LoVo (cell line): ENCODE data around the gene MPPE1.
"Not testable (repeated sequence)": the region's sequence is repeated elsewhere in the genome, so short reads cannot be mapped to it uniquely, and the experiment has no call there.

ENCODE experiments used
- DNase-seq: peaks from one replicate; pipeline ENCODE4 v3.0.0-alpha.2; 2016; ENCODE audit warnings: low spot score

MPPE1 gene

DNA sequence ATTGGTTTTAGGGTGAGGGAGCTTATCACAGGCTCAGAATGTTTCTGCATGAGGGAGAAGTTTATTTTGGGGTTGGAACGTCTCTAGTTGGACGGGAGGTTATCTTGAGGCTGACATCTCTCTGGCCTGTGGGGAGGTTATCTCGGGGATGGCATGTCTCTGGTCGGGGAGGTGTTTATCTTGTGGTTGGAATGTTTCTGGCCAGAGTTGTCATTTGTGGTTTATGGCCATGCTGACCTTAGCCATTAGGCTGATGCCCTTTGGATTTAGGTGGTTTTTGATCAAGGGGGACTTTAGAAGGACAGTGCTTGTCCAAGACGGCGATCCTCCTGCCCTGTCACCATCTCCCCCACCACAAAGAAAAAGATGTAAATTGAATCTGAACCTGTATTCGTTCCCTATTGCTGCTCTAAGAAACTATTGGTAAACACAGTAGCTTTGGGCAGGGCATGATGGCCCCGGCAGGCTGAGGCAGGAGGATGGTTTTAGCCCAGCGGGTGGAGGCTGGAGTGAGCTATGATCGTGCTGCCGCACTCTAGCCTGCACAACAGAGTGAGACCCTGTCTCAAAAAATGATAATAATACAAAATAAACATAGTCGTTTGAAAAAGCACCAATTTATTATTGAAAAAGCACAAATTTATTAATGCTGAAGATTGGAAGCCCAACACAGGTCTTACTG lies 17.8 kb upstream of the MPPE1 start:
- DNase-seq: no peak

GRCh38 chr18:11923450-11923849 lies 15.3 kb upstream of the MPPE1 start:
- no peak for DNase-seq

DNA sequence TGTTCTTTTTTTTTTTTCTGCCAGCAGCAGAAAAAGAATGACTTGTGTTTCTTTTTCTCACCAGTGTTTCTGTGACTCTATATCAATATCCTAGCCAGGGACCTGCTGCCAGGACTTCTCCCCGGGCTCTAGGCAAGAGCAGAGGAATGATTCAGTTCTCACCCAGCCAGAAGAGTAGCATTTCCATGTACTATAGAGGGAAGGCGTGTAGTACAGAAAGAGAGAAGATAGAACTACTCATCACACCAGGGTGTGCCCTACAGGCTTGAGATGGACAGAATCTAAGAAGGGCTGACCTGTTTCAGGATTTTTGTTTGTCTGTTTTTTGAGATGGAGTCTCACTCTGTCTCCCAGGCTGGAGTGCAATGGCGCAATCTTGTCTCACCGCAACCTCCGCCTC lies 11.4 kb upstream of the MPPE1 start:
- DNase-seq: not testable (repeated sequence)

- DNase-seq: not testable (repeated sequence)
Measured at GRCh38 chr18:11916880-11917279, 8.8 kb upstream of the MPPE1 start.

DNA sequence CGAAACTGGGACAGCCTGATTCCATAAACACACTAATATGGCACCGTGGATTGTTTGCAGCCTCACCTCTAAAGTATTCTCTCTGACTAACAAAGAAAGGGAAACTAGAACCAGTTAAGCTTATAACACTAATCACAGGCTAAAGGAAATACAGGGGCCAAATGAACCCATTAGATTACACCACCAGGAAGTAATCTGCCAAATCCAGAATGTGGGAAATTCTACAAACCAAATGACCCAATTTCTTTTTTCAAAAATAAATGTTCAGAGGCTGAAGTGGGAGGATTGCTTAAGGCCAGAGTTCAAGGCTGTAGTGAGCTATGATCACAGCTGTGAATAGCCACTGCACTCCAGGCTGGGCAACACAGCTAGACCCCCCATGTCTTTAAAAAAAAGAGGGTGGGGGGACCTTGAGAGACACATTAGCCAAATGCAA lies 1.5 kb upstream of the MPPE1 start:
- DNase-seq: peak; percentile 52

DNA sequence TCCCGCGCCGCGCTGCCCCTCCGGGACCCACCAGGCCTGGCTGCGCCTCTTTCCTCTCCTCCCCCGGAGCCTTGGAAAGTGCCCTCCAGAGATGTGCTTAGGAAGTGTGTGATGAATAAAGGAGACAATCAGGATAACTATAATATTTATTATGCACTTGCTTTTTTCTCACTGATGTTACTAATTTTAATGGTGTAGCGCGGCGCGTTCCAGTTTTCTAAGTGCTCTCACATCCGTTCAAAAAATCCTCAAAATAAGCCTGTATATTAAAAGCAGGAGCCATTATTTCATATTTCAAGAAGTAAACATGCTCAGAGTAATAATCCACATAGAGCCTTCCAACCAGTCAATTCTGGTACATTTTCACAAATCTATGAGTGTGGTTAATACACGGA lies 941 bp upstream of the MPPE1 start:
- peak; percentile 20 for DNase-seq

GRCh38 chr18:11906926-11907874 lies 917 bp downstream of the MPPE1 start:
- no peak for DNase-seq

- no peak for DNase-seq
Measured at GRCh38 chr18:11906176-11906575, 1.9 kb downstream of the MPPE1 start.

DNA sequence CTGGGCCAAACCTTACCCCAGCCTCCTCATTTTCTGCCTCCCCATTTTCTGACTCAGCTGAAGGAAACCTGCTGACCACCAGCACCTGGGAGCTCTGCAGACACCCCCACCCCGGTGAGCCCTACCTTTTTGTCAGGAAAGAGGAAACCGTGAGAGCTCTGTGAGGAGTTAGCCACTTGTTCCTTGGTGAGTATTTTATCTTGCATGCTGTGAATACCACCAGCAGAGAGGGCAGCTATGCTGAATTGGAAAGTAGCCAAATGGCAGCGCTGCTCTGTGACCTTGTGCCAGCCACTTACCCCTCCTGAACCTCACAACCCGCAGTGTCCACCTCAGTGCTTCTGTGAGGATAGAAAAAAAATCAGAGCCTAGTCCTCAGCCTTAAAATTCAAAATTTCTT lies 2.5 kb downstream of the MPPE1 start:
- no peak for DNase-seq

GRCh38 chr18:11902522-11903292 lies 5.4 kb downstream of the MPPE1 start:
- no peak for DNase-seq

- DNase-seq: no peak
Measured at GRCh38 chr18:11901826-11902438, 6.2 kb downstream of the MPPE1 start.

DNA sequence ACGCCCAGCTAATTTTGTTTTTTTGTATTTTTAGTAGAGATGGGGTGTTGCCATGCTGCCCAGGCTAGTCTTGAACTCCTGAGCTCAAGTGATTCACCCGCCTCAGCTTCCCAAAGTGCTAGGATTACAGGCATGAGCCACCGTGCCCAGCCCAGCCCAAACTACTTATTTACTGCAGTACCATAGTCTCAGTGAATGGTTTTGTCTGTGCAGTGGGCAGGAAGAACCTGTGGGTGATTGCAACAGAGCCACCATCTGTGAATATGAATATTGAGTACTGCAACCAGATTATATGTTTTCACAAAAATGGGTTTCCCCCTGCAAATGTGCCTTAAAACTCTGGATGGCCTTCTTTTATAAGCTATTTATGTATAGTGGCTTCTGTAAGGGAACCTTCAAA lies 9.1 kb downstream of the MPPE1 start:
- no peak for DNase-seq

DNA sequence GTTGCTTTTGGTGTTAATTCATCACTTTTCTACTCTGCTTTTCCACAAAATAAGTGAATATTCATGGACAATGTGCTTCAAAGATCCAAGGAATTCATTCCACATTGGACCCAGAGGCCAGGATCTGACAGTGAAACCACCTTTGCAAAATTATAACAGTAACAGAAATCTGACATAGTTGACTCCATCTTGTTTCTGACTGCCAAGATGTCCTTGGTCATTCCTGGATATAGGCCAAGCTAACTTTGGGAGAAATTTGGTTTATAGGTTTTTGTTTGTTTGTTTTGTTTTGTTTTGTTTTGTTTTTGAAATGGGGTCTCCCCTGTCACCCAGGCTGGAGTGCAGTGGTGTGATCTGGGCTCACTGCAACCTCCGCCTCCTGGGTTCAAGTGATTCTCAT lies 10.3 kb downstream of the MPPE1 start:
- no peak for DNase-seq

DNA sequence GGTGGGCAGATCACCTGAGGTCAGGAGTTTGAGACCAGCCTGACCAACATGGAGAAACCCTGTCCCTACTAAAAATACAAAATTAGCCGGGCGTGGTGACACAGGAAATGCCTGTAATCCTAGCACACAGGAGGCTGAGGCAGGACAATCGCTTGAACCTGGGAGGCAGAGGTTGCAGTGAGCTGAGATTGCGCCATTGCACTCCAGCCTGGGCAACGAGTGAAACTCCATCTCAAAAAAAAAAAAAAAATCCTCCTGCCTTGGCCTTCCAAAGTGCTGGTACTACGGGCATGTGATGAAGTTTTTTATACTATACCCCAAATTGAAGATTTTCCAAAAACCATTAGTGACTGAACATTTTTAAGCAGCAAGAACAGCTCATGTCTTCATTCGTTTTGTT lies 15.7 kb downstream of the MPPE1 start:
- DNase-seq: not testable (repeated sequence)

- no peak for DNase-seq
Measured at GRCh38 chr18:11891737-11892136, 16.4 kb downstream of the MPPE1 start.

GRCh38 chr18:11889284-11889683 lies 18.8 kb downstream of the MPPE1 start:
- DNase-seq: no peak

GRCh38 chr18:11888726-11889125 lies 19.4 kb downstream of the MPPE1 start:
- DNase-seq: no peak

- DNase-seq: peak; percentile 77
Measured at GRCh38 chr18:11887328-11888128, 20.6 kb downstream of the MPPE1 start.

DNA sequence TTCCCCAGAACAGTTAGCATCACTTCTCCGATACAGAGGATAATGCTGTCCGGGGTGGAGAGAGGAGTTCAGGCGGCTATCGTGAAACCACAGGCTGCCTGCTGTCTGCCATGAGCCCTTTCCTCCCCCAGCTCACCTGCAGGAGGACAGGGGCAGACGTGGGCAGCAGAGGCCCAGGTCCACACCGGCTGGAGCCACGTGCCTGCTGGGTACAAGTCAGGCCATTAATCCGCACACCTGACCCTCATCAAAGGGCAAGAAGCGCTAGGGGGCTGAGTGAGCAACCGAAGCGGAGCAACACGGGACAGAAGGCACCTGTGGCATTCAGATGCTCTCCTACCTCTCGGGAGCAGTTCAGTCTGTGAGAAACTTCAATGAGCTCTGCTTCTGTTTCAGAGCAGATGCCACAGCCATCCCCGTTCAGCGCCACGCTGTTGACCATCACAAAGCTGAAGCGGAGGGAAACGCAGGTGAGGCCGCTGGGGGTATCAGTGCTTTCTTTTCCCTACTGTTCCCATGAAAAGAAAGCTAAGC lies 21.5 kb downstream of the MPPE1 start:
- no peak for DNase-seq

DNA sequence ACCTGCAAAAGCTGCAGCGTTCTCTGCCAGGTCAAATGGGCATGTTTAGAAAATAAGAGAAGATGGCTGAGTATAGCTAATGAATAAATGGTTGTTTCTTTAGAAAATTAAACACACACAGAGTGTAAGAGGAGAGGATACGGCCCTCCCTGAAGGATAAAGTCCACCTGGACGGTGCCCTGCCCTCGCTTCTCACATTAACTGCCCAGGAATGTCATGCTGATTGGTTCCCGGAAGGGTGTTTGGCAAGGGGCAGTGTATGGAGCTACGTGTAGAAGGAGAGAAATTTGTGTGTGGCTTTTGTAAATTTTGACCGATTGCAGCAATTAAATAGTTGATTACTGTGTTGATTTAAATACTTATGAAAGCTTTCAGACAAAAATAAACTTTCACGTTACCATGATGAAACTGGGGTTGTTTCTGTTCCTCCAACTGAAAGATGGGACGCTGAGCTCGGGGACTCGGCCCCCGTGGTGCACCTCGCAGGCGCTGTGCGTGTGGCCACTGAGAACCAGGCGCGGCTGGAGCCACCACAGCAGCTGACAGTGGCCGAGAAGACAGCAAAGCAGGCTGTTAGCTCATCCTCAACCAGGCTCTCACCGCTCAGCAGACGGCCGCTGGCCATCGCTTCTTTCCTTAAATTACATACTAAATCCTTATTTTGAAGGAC lies 22.7 kb downstream of the MPPE1 start:
- DNase-seq: peak; percentile 21
